HEK293T (cell line): ENCODE data around the gene TRAPPC13.

Source experiments
- CTCF ChIA-PET: fragments of 350-600 bp; formaldehyde crosslinking; extraction: SDS; loops from one replicate; lab custom pipeline; 2021; ENCODE audit warnings: antibody characterized with exemption, inconsistent platforms; lab: Yijun Ruan, JAX
- POLR2A ChIA-PET: fragments of 350-600 bp; formaldehyde crosslinking; extraction: SDS; loops from one replicate; lab custom pipeline; 2020; ENCODE audit warnings: antibody characterized with exemption, inconsistent platforms; lab: Yijun Ruan, JAX
- DNase-seq: peaks from one replicate; pipeline ENCODE4 v3.0.0; 2012; ENCODE audit warnings: mixed read lengths; ENCODE audit errors: extremely low spot score
- ELF4 ChIP-seq: fragments of 450-650 bp; IDR thresholded peaks from 2 replicates; pipeline ENCODE4 v1.6.1; 2017; ENCODE audit warnings: antibody characterized with exemption

Gene TRAPPC13

GRCh38 chr5:65708145-65708544 lies 83.3 kb downstream of the TRAPPC13 start:
- ChIA-PET POLR2A (interaction anchor here (1.9 kb wide), 1 partner anchor 13 kb away, joined by 6 read pairs; the partner anchor contains the start of genes NLN and SGTB), CTCF (no interaction called here)
- TF ChIP-seq ELF4, result no peak
- no peak for DNase-seq
